Measurements from ENCODE around the gene TNRC6B.

TNRC6B gene

DNA sequence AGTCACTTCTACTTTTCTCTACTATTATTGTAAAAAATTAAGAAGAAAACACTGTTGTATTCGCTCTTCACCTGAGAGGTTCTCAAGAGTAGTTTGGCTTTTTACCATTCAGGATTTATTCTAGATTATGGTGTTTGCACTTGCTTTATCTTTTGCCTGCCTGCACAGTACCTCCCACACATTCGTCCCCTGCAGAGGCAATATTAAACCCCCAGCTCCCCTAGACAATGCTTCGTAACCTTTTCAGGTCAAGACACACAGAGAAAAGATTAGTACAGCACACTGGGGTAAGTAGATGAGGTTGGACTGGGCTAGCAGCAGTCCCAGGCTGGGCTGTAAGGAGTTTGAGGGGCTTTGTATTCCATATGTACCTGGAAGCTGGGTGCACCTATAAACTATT lies 62.4 kb downstream of the TNRC6B start:
- no peak for DNase-seq (ENCODE audit: low read depth)

DNA sequence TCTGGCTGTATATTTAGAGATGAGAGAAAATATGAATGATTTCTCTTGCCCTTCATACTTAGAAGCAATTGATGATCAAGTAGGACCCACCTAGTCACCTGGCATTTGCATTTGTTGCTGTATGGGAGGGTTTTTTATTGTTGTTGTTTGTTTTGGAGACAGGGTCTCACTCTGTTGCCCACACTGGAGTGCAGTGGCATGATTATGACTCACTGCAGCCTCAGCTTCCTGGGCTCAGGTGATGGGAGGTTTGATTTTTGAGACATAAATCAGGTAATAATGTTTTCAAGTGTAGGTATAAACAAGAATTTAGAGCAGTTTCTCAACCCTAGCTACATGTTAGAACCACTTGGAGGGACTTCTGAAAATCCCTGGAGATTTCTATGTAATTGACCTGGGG lies 63.0 kb downstream of the TNRC6B start:
- no peak for DNase-seq (ENCODE audit: low read depth)

DNA sequence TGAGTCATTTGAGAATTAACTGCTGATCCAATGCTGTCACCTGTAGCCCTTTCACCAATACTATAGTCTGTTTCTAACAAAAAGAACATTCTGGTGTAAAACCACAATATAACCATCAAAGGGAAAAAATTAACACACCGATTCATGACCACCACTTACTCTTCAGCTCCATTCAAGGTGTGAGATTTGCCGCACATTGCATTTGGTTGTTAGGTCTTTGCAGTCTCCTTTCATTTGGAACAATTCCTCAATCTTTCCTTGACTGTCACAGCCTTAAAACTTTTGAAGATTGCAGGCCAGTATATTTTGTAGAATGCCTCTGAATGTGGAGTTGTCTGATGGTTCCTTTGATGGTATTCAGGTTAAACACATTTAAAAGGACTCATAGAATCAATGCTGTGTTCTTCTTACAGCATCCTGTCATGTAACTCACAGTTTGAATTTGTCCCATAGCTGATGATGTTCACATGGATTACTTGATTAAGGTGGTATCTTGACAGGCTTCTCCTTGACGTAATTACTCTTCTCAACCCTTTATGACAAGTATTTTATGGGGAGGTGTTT lies 63.6 kb downstream of the TNRC6B start:
- no peak for DNase-seq (ENCODE audit: low read depth)

DNA sequence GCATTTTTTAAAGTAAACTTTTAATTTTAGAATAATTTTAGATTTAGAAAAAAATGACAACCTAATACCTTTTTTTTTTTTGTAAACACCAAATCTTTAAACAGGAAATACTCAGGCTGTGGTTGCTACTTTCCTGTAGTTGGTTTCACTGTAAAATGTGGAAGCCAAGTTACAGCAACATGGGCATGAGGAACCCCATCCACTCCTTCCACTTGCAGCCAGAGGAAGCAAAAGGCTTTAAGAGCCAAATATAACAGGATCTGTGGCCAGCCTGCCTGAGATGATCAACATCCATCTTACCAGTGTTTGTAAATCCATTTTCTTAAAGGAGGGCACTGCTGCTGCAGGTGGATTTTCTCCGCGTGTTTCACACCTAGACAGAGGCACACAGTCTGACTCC lies 66.2 kb downstream of the TNRC6B start:
- DNase-seq (ENCODE audit: low read depth), result no peak

DNA sequence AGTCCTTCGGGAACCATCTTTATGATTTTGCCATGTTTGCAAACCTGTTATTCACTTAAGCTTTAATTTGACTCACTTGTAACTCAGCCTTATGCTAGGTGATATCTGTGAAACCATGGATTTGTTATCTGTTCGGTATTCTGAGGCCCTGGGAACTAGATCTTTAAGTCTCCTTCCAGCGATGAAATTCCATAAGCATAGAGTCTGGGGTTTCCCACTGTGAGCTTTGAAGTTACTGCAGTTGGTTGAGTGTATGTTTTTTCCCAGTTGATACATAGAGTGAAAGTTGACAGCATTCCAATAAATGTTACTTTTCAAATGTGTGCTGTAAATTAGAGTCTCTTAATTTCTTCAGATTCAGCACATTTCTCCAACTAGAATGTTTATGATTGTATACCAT lies 66.9 kb downstream of the TNRC6B start:
- DNase-seq (ENCODE audit: low read depth), result no peak

DNA sequence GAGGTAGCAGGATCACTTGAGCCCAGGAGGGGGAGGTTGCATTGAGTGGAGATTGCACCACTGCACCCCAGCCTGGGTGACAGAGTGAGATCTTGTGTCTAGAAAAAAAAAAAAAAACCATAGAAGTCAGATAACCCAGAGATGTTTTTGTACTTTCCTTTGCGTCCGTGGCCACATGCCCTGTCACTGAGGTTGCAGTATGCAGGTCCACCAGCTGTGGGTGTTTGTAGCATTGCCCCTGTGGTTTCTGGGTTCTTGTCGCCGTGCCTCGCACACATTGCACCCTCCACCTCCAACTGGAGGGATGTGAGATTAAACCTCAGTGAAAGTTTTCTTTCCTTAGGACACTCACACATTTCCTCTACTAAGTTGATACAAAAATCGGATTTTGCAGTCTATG lies 70.3 kb downstream of the TNRC6B start:
- DNase-seq (ENCODE audit: low read depth), result peak; percentile 44

DNA sequence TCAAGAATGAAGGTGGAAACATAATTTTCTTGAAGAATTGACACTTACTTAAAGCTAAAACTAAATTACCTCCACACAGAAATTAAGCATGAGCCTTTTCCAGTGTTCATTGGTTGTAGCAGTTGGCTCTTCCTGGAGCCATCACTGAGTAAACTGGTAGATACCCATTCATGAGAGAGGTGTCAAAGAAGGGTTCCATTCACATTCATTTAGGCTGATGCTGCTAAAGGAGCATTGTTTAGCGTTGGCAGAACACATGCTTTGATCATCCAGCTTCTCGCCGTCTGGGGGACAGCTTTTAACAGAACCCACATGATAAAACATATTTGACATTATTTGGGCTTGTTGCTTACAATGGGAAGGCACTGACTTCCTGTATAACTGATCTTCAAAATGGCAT lies 71.6 kb downstream of the TNRC6B start:
- DNase-seq (ENCODE audit: low read depth), result no peak

DNA sequence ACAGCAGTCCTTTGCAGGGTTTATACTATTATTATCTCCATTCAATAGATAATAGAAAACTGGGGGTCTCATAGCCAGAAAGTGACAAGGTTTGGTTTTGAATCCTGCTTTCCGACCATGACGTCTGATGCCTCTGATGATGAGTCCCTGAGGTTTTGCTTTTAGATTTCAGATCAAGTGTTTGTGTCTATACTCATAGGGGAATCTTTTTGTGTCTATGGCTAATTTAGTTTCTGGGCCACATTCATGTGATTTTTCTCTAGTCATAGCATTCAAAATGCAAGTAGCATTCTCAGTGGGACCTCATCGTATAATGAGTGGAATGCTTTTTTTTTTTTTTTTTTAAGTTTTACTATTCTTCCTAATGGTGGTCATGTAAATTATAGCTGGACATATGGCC lies 72.9 kb downstream of the TNRC6B start:
- DNase-seq (ENCODE audit: low read depth), result no peak

DNA sequence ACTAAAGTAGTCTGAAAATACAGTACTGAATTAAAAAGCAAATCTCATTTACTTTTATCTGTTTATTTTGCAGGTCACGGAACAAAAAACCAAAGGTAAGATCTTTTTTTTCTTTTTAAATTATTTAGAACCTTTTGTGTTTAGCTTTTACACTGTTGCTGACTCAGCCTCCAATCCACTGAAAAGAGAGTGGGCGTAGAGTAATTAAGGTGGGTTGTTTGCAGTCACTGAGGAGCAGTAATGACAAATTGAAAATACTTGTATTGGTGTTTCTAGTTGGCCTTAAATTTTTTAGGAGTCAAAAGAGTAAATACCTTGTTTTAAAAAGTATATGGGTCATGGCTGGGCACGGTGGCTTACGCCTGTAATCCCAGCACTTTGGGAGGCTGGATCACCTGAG lies 73.4 kb downstream of the TNRC6B start:
- DNase-seq (ENCODE audit: low read depth), result no peak

DNA sequence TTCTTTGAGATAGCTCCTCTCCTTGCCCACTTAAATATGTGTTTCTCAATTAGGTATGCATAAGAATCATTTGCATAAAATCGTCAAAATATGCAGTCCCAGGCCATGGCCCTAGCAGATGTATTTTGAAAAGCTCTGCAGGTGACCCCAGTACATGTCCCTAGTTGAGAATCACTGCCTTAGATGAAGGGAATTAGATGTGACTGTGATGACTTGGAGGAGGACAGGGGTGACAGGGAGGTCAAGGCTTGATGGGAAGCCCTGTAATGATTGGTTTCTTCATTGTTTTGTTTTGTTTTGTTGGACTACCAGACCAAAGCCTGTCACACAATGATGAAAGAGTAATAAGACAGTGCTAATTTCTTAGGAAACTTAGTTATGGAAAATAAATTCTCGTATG lies 74.4 kb downstream of the TNRC6B start:
- DNase-seq (ENCODE audit: low read depth), result no peak

DNA sequence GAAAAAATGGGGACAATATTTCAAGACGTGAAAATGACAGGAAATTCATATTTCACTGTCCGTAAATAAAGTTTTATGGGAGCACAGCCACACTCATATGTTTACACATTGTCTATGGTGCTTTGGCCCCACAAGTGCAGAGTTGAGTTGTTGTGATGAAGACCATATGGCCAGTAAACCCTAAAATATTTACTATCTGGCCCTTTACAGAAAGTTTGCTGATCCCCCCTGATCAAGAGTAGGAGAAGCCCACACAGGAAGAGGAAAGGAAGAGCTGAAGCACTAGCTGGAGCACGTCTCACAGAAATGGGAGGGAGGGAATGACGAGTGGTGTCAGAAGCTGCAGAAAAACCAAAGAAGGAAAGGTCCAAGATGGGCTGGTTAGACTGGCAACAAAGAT lies 78.8 kb downstream of the TNRC6B start:
- no peak for DNase-seq (ENCODE audit: low read depth)

DNA sequence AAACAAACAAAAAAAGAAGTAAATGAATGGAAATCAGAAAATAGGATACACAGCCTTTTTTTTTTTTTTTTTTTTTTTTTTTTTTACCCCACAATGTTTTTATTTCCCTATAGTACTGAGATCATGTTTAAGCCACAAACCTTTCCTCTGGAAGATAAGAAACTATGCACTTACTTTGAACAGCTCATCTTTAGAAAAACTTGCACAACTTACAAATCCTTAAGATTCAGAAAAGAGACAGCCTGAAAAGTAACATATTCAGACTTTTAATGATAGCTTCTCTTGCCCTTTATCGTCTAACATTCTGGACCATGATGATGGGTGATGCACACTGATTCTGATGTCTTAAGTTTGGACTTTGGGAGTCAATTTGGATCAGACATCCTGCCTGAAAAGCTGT lies 80.3 kb downstream of the TNRC6B start:
- DNase-seq (ENCODE audit: low read depth), result no peak

DNA sequence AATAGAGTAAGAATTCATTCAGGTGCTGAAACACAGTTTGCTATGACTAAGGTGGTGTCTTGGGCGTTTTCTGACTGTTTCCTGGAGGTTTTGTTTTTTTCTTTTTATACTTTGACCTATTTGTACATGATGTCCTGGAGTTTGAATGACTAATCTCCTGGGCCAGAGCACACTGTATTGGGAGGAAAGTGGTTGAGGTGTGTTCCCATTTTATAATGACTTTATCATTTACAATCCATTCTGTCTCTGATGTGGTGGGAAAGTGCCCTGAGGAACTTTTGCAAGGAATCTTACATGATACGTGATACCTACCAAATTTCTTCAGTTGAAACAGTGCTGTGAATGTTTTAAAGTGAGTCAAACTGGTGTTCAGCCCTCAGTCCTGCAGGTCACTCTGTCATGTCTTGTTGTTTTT lies 80.8 kb downstream of the TNRC6B start:
- no peak for DNase-seq (ENCODE audit: low read depth)

DNA sequence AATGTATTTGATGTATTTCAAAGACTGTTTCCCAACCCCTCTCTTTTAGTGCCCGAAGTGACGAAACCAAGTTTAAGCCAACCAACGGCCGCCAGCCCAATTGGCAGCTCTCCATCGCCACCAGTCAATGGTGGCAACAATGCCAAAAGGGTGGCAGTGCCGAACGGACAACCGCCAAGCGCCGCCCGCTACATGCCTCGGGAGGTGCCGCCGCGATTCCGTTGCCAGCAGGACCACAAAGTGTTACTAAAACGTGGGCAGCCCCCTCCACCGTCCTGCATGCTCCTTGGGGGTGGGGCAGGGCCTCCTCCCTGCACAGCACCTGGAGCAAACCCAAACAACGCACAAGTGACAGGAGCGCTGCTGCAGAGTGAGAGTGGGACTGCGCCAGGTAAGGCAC lies 84.1 kb downstream of the TNRC6B start:
- DNase-seq (ENCODE audit: low read depth), result no peak

DNA sequence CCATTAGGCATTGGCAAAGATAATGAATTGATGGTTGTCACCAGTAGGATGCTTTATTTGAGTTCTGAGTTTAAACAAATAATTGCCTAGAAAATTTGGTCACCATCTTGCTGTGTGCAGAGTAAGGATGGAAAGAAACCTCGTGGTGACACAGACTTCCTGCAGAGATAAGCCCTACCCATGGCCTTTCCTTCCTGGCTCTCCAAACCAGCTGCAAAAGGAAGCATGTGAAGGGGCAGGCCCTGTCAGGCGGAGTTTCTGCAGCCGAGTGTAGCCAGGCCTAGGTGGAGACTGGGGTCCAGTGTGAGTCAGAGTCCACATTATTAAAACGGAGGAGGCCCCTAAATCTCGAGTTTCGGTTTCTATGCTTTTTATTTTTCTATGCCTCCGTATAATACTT lies 85.5 kb downstream of the TNRC6B start:
- DNase-seq (ENCODE audit: low read depth), result no peak

DNA sequence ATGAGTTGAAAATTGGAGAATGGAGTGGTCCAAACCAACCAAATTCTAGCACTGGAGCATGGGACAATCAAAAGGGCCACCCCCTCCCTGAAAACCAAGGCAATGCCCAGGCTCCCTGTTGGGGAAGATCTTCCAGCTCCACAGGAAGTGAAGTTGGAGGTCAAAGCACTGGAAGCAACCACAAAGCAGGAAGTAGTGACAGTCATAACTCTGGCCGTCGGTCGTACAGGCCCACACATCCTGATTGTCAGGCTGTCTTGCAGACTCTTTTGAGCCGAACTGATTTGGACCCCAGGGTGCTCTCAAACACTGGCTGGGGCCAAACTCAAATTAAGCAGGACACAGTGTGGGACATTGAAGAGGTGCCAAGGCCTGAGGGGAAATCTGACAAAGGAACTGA lies 88.1 kb downstream of the TNRC6B start:
- DNase-seq (ENCODE audit: low read depth), result no peak

DNA sequence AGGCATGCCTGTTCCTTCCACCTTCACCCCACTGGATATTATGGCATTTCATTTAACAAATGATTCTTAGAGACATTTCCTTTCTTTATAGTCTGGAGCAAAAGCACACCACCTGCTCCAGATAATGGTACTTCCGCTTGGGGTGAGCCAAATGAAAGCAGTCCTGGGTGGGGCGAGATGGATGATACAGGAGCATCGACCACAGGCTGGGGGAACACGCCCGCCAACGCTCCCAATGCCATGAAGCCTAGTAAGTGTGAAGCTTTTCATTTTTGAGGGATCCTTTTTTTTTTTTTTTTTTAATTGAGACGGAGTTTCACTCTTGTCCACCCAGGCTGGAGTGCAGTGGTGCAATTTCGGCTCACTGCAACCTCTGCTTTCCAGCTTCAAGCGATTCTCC lies 92.3 kb downstream of the TNRC6B start:
- DNase-seq (ENCODE audit: low read depth), result no peak

DNA sequence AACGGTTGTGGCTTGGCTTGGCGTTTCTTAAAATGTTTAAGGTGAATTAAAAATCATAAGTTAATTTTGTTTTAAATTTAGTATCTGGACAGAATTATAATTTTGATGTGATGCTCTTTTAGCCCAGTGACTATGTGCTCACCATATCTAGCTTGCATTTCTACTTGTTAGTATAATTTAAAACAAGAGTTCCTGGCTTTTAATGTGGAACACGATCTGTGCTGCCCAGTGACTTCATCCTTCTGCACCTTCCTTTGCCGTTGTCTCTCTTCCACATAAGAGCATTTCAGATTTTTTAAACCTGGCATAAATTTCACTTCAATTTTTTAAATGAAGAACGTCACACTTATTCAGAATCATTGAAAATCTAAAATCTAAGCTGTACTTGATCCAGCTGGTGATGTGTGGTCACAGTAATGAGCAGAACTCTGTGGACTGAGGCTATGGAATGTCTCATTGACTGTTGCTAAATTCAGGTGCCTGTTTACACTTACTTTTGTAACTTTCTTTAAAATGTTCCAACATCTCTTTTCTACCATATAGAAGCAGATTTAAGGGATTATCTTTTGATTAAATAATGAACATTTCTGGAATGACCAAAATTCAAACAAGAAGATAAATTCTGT lies 93.1 kb downstream of the TNRC6B start:
- no peak for DNase-seq (ENCODE audit: low read depth)

DNA sequence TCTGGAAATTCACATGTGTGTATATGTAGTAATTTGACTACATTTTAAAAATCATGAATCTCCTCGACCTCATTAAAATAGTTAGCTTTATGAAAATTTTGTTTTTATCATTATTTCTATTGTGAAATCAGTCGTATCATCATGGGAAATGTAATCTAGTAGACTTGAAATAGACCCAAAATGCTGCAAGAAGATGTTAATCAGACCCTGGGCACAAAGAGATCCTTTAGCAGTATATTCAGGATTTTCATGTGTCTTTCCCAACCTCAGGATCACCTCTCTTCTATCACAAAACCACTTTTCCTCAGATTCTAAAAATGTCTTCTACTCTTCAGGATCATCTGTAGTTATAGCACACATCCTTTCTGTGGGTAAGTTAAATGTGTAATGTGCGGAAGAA lies 93.7 kb downstream of the TNRC6B start:
- DNase-seq (ENCODE audit: low read depth), result no peak

DNA sequence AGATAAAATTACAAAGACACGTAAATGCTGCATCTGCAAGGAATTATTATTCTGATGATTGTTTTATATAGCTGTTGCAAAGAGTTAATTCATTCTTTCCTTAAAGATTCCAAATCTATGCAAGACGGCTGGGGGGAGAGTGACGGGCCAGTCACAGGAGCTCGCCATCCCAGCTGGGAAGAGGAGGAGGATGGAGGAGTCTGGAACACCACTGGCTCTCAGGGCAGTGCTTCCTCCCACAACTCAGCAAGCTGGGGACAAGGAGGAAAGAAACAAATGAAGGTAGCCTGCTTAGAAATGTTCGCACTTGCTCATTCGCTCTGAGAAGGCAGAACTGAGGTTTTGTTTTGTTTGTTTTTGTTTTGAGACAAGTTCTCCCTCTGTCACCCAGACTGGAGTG lies 95.6 kb downstream of the TNRC6B start:
- no peak for DNase-seq (ENCODE audit: low read depth)

DNA sequence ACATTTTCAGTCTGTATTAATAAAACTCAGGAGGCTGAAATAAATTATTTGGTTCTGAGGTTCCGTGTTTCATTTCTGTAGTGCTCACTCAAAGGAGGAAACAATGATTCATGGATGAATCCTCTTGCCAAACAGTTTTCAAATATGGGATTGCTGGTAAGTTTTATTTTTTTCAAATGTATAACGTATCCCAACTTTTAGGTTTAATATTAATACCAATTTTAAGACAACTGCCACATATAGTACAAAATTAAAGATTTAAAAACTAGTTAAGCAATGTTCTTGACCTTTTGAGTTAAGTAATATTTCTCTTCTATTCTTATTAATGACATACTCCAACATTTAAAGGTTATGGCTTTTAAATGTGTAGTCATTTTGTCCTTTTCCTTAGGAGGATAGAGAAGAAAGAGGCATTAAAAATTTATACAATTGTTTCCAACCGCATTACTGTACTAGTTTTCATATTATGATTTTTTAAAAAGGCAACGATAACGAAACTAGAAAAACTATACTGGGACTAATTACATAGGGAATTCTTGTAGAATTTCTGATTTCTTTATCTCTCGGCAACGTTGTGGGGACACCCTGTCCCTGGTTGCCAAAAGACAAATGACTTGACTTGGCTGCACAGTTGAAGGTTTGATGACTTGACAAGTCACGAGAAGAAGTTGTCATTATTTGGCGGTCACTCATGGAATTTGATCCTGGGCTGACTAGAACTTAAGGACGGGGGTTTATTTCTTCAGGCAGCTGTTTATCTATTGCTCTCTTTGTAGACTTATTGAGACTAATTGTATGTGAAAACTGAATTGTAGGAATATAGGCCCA lies 99.5 kb downstream of the TNRC6B start:
- DNase-seq (ENCODE audit: low read depth), result no peak

DNA sequence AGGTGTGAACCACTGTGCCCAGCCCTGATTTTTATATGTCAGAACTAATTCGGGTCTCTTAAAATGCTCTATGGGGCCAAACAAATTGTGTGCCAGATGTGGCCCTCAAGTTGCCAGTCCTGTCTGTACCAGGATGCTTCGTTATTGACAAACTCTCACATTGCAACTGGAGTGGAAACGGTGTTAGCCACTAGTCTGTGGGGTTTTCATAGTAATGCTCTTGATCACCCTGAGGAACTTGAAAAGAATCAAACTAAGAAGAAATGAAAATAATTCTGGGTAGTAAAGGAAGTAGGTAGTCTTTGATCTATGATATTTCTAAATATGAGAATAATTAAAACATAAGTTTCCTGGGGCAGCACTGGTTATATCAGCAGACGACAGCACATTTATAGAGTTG lies 101.3 kb downstream of the TNRC6B start:
- no peak for DNase-seq (ENCODE audit: low read depth)

DNA sequence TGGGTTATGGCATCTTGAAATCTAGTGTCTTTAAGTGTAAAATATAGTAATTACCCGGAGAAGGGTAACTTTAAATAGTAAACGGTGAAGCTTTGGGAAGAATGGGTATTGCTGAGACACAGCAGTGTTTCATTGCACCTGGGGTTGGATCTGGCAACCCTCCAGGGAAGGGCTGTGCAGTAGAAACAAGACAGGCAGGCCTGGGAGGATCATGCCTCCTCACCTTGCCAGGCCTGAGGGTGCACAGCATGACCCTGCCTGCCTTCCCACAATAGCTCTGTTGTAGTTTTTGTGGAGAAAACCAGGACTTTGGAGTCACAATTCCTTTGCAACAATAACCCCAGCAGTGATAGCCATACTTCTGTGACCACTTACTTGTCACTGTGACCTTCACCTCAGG lies 104.0 kb downstream of the TNRC6B start:
- no peak for DNase-seq (ENCODE audit: low read depth)

DNA sequence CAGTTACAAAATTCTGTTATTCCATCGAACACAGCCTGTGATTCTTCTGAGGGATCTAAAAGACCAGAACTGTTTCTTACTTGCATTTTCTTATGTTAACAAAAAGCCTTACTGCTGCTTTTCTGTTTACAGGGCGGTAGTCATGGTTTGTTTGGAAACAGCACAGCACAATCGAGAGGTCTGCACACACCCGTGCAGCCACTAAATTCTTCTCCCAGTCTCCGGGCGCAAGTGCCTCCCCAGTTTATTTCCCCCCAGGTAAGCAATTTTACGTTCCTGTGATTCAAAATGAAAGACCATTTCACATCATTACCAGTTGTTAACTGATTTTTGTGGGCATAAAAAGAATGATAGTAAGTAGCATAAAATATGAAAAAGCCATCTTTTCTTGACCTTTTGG lies 107.8 kb downstream of the TNRC6B start:
- DNase-seq (ENCODE audit: low read depth), result no peak

All from activated T-cell treated with anti-CD3 and anti-CD28 coated beads for 1 hour (primary cell).